ENCODE data around the gene SEMA4B.
"Not testable (repeated sequence)": the region's sequence is repeated elsewhere in the genome, so short reads cannot be mapped to it uniquely, and the experiment has no call there.

Gene SEMA4B

GRCh38 chr15:90265271-90266060 is 64.3 kb downstream of the SEMA4B start, which contains the start of gene NGRN:
Gene NGRN (plus strand): TSS chr15:90265672. CDS start chr15:90265713, 41 bp downstream.
- peak; percentile 96 for DNase-seq

GRCh38 chr15:90266061-90266431 is 64.9 kb downstream of the SEMA4B start:
- peak; percentile 71 for DNase-seq

GRCh38 chr15:90266485-90266884 is 65.4 kb downstream of the SEMA4B start:
- DNase-seq: peak; percentile 49

GRCh38 chr15:90268415-90268814 is 67.3 kb downstream of the SEMA4B start:
- no peak for DNase-seq

- no peak for DNase-seq
These were observed 69.5 kb downstream of the SEMA4B start for GRCh38 chr15:90270502-90271150.

- no peak for DNase-seq
These were observed 70.5 kb downstream of the SEMA4B start for GRCh38 chr15:90271459-90272166.

- DNase-seq: not testable (repeated sequence)
These were observed 77.3 kb downstream of the SEMA4B start for GRCh38 chr15:90278467-90278866.

All from stimulated activated CD4-positive, alpha-beta T cell treated with anti-CD3 and anti-CD28 coated beads, Interleukin-15, amount 100 ng/mL, for 24 hours (primary cell).